Endodermal cell (in vitro differentiated cells): ENCODE measurements around the gene CNGA1. TPM values are rescaled to one million over a fixed set of nuclear protein-coding genes. Genes with fewer than 3 reads are reported as not detected.

Experiments used
- DNase-seq: peaks from one replicate; pipeline ENCODE4 v3.0.0-alpha.2; 2017
- H3K27ac ChIP-seq: 2 replicates; pipeline ENCODE4 v1.5.1; 2013; ENCODE audit warnings: mild to moderate bottlenecking, low read depth, low read length, moderate library complexity
- H3K27me3 ChIP-seq: 2 replicates; pipeline ENCODE4 v1.6.1; 2013; ENCODE audit warnings: mild to moderate bottlenecking, low read length, moderate library complexity; ENCODE audit not compliant: insufficient read depth, control insufficient read depth, poor library complexity, severe bottlenecking
- H3K36me3 ChIP-seq: 2 replicates; pipeline ENCODE4 v1.7.0; 2013; ENCODE audit warnings: mild to moderate bottlenecking, low read length, moderate library complexity; ENCODE audit not compliant: control insufficient read depth, insufficient read depth
- H3K4me1 ChIP-seq: one replicate; pipeline ENCODE4 v1.7.0; 2013; ENCODE audit warnings: low read length; ENCODE audit not compliant: control insufficient read depth, insufficient read depth
- H3K4me3 ChIP-seq: 2 replicates; pipeline ENCODE4 v1.5.1; 2013; ENCODE audit warnings: mild to moderate bottlenecking, low read length, moderate library complexity
- H3K9ac ChIP-seq: 2 replicates; pipeline ENCODE4 v1.6.1; 2013; ENCODE audit warnings: mild to moderate bottlenecking, low read length, moderate library complexity; ENCODE audit not compliant: poor library complexity, severe bottlenecking; ENCODE audit errors: extremely low read depth
- H3K9me3 ChIP-seq: 2 replicates; pipeline ENCODE4 v1.6.1; 2013; ENCODE audit warnings: mild to moderate bottlenecking, low read length, moderate library complexity; ENCODE audit not compliant: control insufficient read depth
- H3K27ac Mint-ChIP-seq: 2 replicates; pipeline ENCODE4 v1.8.0; 2020; ENCODE audit warnings: mixed read lengths
- H3K27me3 Mint-ChIP-seq: 2 replicates; pipeline ENCODE4 v1.8.0; 2021; ENCODE audit warnings: mild to moderate bottlenecking, mixed read lengths; ENCODE audit not compliant: insufficient read depth
- H3K36me3 Mint-ChIP-seq: 2 replicates; pipeline ENCODE4 v1.8.0; 2020; ENCODE audit warnings: low read depth, mixed read lengths
- H3K4me1 Mint-ChIP-seq: 2 replicates; pipeline ENCODE4 v1.8.0; 2020; ENCODE audit warnings: mixed read lengths
- H3K4me3 Mint-ChIP-seq: 2 replicates; pipeline ENCODE4 v1.8.0; 2020; ENCODE audit warnings: mild to moderate bottlenecking, moderate library complexity, mixed read lengths
- H3K9me3 Mint-ChIP-seq: 2 replicates; pipeline ENCODE4 v1.8.0; 2020; ENCODE audit warnings: mild to moderate bottlenecking, mixed read lengths
- CTCF ChIP-seq: fragments of 200-600 bp; sonication (generic); conservative IDR thresholded peaks from 2 replicates; pipeline ENCODE4 v1.5.0; 2021; ENCODE audit warnings: antibody characterized with exemption, mild to moderate bottlenecking
- WGBS, 2 experiments: methylation state at CpG; one replicate each; pipeline versions ENCODE4 v1.1.5 to v1.1.7; 2013; ENCODE audit warnings: missing lambda C conversion rate in 2 of 2, mixed read lengths in 1 of 2; ENCODE audit not compliant: insufficient coverage in 1 of 2, insufficient read length in 1 of 2; 5-methylcytosine and 5-hydroxymethylcytosine counted together
- total RNA-seq, 2 donors: library from RNA; stranded (reverse); fragmentation: NEBNext Ultra II Directional in 1 of 2; extraction: Animal tissue kit (Norgen Biotek cat#: 25700) in 1 of 2; gene quantifications; 2 replicates in 1 of 2; 3 replicates in 1 of 2; pipeline ENCODE4 v1.2.1, GENCODE V29; 2021

The CNGA1 gene
- total RNA-seq, 2 donors from 2014 or later = 0.24 TPM; not detected in 1

DNA sequence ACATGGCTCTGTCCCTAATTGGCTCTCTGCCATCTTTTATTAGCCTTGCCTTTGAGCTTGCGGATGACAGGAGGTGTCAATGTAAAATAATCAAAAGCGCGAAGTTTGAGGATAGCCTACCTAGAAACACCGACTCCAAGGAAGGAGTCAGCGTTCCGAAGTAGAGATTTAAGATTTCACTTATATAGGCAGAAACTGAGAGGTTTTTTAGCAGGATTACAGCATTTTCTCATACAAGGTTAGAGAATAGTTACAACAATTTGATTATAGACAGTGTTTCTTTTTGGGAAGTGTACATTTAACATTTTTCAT is 101.6 kb downstream of the CNGA1 start:
- no peak for DNase-seq
- Mint-ChIP-seq H3K27me3 (peaks cover 5% of the 10 kb centered on the region), H3K27ac (no peak overlapping the region), H3K36me3 (peaks cover 36% of the 10 kb centered on the region), H3K4me3 (peak overlapping the region; percentile 99), H3K9me3 (peaks cover 22% of the 10 kb centered on the region), H3K4me1 (peaks cover 23% of the 10 kb centered on the region)
- Histone ChIP-seq H3K36me3 (peaks cover 23% of the 10 kb centered on the region), H3K9ac (peak overlapping the region; percentile 47), H3K27ac (no peak overlapping the region), H3K4me1 (peaks cover 3% of the 10 kb centered on the region), H3K4me3 (peak overlapping the region; percentile 100), H3K27me3 (no peaks in the 10 kb centered on the region), H3K9me3 (no peaks in the 10 kb centered on the region)
- WGBS, 2 experiments = 2% methylated on average over 6 of the region's 6 CpGs; no CpG with 5 or more reads in 1 of the 2 experiments
- TF ChIP-seq CTCF = no peak

DNA sequence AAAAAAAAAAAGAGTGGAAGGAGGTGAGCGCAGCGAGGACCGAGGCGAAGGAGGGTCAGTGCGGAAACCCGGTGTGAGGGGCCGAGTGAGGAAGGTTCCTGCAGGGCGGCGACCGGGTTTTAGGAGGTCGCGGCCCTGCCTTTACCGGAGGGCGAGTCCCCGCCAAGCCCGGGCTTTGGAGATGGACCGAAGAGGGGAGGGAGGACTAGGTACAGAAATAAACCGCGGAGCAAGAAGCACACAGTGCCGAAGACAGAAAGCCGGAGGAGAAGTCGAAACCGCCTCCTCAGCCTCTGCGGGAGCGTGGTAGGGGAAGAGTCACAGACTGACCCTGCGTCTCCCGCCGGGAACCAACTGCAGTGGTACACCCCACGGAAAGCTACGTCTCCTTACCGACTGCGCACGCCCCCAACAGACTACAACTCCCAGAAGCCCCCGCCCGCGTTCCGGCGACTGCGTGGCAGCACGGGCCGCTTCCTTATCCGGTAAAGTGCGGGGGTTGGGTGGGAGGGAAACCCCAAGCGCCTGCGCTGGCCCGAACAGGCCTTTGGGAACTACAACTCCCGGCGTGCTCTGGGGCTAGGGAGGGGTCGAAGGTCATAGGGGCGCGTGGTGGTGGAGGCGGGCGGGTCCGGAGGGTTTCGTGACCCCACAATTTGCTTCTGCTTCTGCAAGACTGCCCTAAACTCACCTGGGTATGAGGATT is 102.1 kb downstream of the CNGA1 start, which contains the start of gene NFXL1:
TSS of gene NFXL1 (minus strand) at position 364 of the 706 bp plus-strand sequence. CDS start 380 bp downstream, outside the sequence.
- Mint-ChIP-seq H3K4me1 (peaks cover 23% of the 10 kb centered on the region), H3K36me3 (peaks cover 36% of the 10 kb centered on the region), H3K9me3 (peaks cover 22% of the 10 kb centered on the region), H3K27ac (peak within 1 kb of the TSS; percentile 98), H3K27me3 (peaks cover 5% of the 10 kb centered on the region), H3K4me3 (peak within 1 kb of the TSS; percentile 99)
- H3K9ac ChIP-seq = peak within 1 kb of the TSS; percentile 84
- peaks cover 3% of the 10 kb centered on the region for H3K4me1 ChIP-seq
- H3K4me3 ChIP-seq = peak within 1 kb of the TSS; percentile 100
- peaks cover 23% of the 10 kb centered on the region for H3K36me3 ChIP-seq
- DNase-seq = peak; percentile 99
- H3K9me3 ChIP-seq = no peaks in the 10 kb centered on the region
- TF ChIP-seq CTCF = no peak
- WGBS, 2 experiments = 0% methylated on average over 8 to 54 of the region's 55 CpGs
- H3K27me3 ChIP-seq = no peaks in the 10 kb centered on the region
- H3K27ac ChIP-seq = peak within 1 kb of the TSS; percentile 47

- peaks cover 3% of the 10 kb centered on the region for H3K4me1 ChIP-seq
- peaks cover 20% of the 10 kb centered on the region for H3K9me3 Mint-ChIP-seq
- WGBS, 2 experiments = 0% methylated on average over 7 to 29 of the region's 29 CpGs
- no peaks in the 10 kb centered on the region for H3K9me3 ChIP-seq
- peak overlapping the region; percentile 84 for H3K9ac ChIP-seq
- H3K27ac Mint-ChIP-seq = peak overlapping the region; percentile 98
- DNase-seq = peak; percentile 84
- peaks cover 3% of the 10 kb centered on the region for H3K27me3 Mint-ChIP-seq
- peak; percentile 40 for TF ChIP-seq CTCF
- peaks cover 23% of the 10 kb centered on the region for H3K4me1 Mint-ChIP-seq
- peak overlapping the region; percentile 47 for H3K27ac ChIP-seq
- H3K36me3 ChIP-seq = peaks cover 29% of the 10 kb centered on the region
- peak overlapping the region; percentile 99 for H3K4me3 Mint-ChIP-seq
- H3K27me3 ChIP-seq = no peaks in the 10 kb centered on the region
- H3K4me3 ChIP-seq = peak overlapping the region; percentile 100
- peaks cover 41% of the 10 kb centered on the region for H3K36me3 Mint-ChIP-seq
These were observed 102.6 kb downstream of the CNGA1 start for GRCh38 chr4:47913861-47914219.
